RWPE1 (cell line): ENCODE measurements around the gene TLCD2.
A peak's percentile ranks its signal among the peaks of the same experiment; 100 is the strongest.

Experiments
- CTCF ChIA-PET: fragments of 350-600 bp; sonication (Branson Sonifier 250); formaldehyde crosslinking; extraction: SDS; loops from one replicate; lab custom pipeline; 2021; lab: Yijun Ruan, JAX
- POLR2A ChIA-PET: fragments of 400-600 bp; formaldehyde crosslinking; extraction: SDS; loops from one replicate; lab custom pipeline; 2020; ENCODE audit warnings: antibody characterized with exemption; ENCODE audit not compliant: low non-redundant PET; lab: Yijun Ruan, JAX
- DNase-seq: peaks from one replicate; pipeline ENCODE4 v3.0.0; 2012; ENCODE audit warnings: low spot score
- H3K27ac ChIP-seq: fragments of 450-650 bp; 2 replicates; pipeline ENCODE4 v1.5.1; 2017
- CTCF ChIP-seq: fragments of 450-650 bp; conservative IDR thresholded peaks from 2 replicates; pipeline ENCODE4 v1.5.1; 2017; ENCODE audit warnings: low read depth, mild to moderate bottlenecking

Gene TLCD2

GRCh38 chr17:1709971-1710806 is at the start of gene TLCD2:
Gene TLCD2 (minus strand): TSS chr17:1710377. CDS start chr17:1710242, 135 bp downstream.
- CTCF ChIA-PET: interaction anchor here (0.6 kb wide), 1 partner anchor 45 kb away, joined by 3 read pairs; no protein-coding TSS in a partner anchor
- POLR2A ChIA-PET: no interaction called here
- no peak for TF ChIP-seq CTCF
- peak; percentile 77 for DNase-seq
- peak within 1 kb of the TSS; percentile 82 for H3K27ac ChIP-seq

GRCh38 chr17:1759529-1759928 is 49.4 kb upstream of the TLCD2 start:
- TF ChIP-seq CTCF: no peak
- DNase-seq: no peak
- H3K27ac ChIP-seq: peak overlapping the region; percentile 85
- CTCF ChIA-PET: no interaction called here
- POLR2A ChIA-PET: no interaction called here

GRCh38 chr17:1758807-1759206 is 48.6 kb upstream of the TLCD2 start:
- H3K27ac ChIP-seq: peak overlapping the region; percentile 85
- ChIA-PET CTCF (no interaction called here), POLR2A (no interaction called here)
- DNase-seq: no peak
- TF ChIP-seq CTCF: no peak

GRCh38 chr17:1755827-1756262 is 45.7 kb upstream of the TLCD2 start:
- ChIA-PET CTCF (interaction anchor here (0.5 to 0.7 kb wide), 3 partner anchors 43 to 919 kb away, joined by 3 read pairs; no protein-coding TSS in a partner anchor), POLR2A (no interaction called here)
- peak overlapping the region; percentile 90 for H3K27ac ChIP-seq
- no peak for DNase-seq
- no peak for TF ChIP-seq CTCF

GRCh38 chr17:1755252-1755826 is 45.2 kb upstream of the TLCD2 start:
- ChIA-PET POLR2A (no interaction called here), CTCF (interaction anchor here (0.6 to 0.7 kb wide), 3 partner anchors 42 to 278 kb away, joined by 3 read pairs; no protein-coding TSS in a partner anchor)
- TF ChIP-seq CTCF: no peak
- H3K27ac ChIP-seq: peak overlapping the region; percentile 90
- DNase-seq: no peak

- peak overlapping the region; percentile 90 for H3K27ac ChIP-seq
- TF ChIP-seq CTCF: no peak
- ChIA-PET POLR2A (no interaction called here), CTCF (interaction anchor here (0.6 to 0.9 kb wide), 2 partner anchors 29 to 277 kb away, joined by 3 read pairs; no protein-coding TSS in a partner anchor)
- DNase-seq: no peak
Observed at GRCh38 chr17:1754430-1755112, 44.4 kb upstream of the TLCD2 start.
